HEK293T (cell line): Measurements from ENCODE around the gene FBXO11.

Experiments used
- CTCF ChIA-PET: fragments of 350-600 bp; formaldehyde crosslinking; extraction: SDS; loops from one replicate; lab custom pipeline; 2021; ENCODE audit warnings: antibody characterized with exemption, inconsistent platforms; lab: Yijun Ruan, JAX
- POLR2A ChIA-PET: fragments of 350-600 bp; formaldehyde crosslinking; extraction: SDS; loops from one replicate; lab custom pipeline; 2020; ENCODE audit warnings: antibody characterized with exemption, inconsistent platforms; lab: Yijun Ruan, JAX
- DNase-seq: peaks from one replicate; pipeline ENCODE4 v3.0.0; 2012; ENCODE audit warnings: mixed read lengths; ENCODE audit errors: extremely low spot score
- ARNT ChIP-seq: fragments of 450-650 bp; IDR thresholded peaks from 2 replicates; pipeline ENCODE4 v1.6.1; 2017; ENCODE audit warnings: mild to moderate bottlenecking
- BHLHE40 ChIP-seq: fragments of 450-650 bp; IDR thresholded peaks from 2 replicates; pipeline ENCODE4 v1.6.1; 2016; ENCODE audit warnings: mild to moderate bottlenecking, moderate library complexity, borderline replicate concordance
- CTBP1 ChIP-seq: fragments of 450-650 bp; IDR thresholded peaks from 2 replicates; pipeline ENCODE4 v1.6.1; 2016; ENCODE audit warnings: borderline replicate concordance
- ELF4 ChIP-seq: fragments of 450-650 bp; IDR thresholded peaks from 2 replicates; pipeline ENCODE4 v1.6.1; 2017; ENCODE audit warnings: antibody characterized with exemption
- FOXA1 ChIP-seq: fragments of 450-650 bp; IDR thresholded peaks from 2 replicates; pipeline ENCODE4 v1.6.1; 2016; ENCODE audit warnings: mild to moderate bottlenecking
- FOXK2 ChIP-seq: fragments of 450-650 bp; IDR thresholded peaks from 2 replicates; pipeline ENCODE4 v1.6.1; 2016; ENCODE audit warnings: mild to moderate bottlenecking
- FOXM1 ChIP-seq: fragments of 450-650 bp; IDR thresholded peaks from 2 replicates; pipeline ENCODE4 v1.6.1; 2017; ENCODE audit warnings: mild to moderate bottlenecking, borderline replicate concordance
- HDGF ChIP-seq: fragments of 450-650 bp; IDR thresholded peaks from 2 replicates; pipeline ENCODE4 v1.6.1; 2017; ENCODE audit warnings: antibody characterized with exemption, borderline replicate concordance
- L3MBTL2 ChIP-seq: fragments of 450-650 bp; conservative IDR thresholded peaks from 2 replicates; pipeline ENCODE4 v1.6.1; 2016; ENCODE audit warnings: mild to moderate bottlenecking
- LEF1 ChIP-seq: fragments of 450-650 bp; IDR thresholded peaks from 2 replicates; pipeline ENCODE4 v1.6.1; 2017; ENCODE audit warnings: mild to moderate bottlenecking, borderline replicate concordance
- NFRKB ChIP-seq: fragments of 450-650 bp; IDR thresholded peaks from 2 replicates; pipeline ENCODE4 v1.6.1; 2016; ENCODE audit warnings: mild to moderate bottlenecking, moderate library complexity
- SP1 ChIP-seq: fragments of 450-650 bp; IDR thresholded peaks from 2 replicates; pipeline ENCODE4 v1.6.1; 2017
- SUZ12 ChIP-seq: fragments of 450-650 bp; IDR thresholded peaks from 2 replicates; pipeline ENCODE4 v1.6.1; 2016; ENCODE audit warnings: mild to moderate bottlenecking
- TARDBP ChIP-seq: fragments of 450-650 bp; IDR thresholded peaks from 2 replicates; pipeline ENCODE4 v1.6.1; 2016
- ZNF384 ChIP-seq: fragments of 450-650 bp; IDR thresholded peaks from 2 replicates; pipeline ENCODE4 v1.6.1; 2016
- TF ChIP-seq, protein P1 (sequence below): fragments of 450-650 bp; IDR thresholded peaks from 2 replicates; pipeline ENCODE4 v1.6.1; 2016

FBXO11 gene

DNA sequence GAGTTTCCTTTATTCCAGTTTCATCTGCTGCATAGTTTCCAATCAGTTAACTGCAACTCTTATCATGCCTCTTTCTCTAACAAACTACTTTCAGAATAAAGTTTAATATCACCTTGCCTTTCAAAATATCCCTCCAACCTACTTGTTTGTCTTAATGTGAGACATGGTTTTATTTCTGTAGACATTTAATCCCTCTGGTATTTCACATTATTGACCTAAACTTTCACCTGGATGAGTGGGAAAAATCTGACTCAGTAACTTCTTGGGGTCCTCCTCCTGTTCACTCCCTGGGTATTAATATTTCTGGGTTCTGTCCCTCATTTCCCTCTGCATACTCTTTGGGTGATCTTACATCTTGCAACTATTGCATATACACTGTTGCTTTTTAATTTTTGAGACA is 95.4 kb downstream of the FBXO11 start:
- TF ChIP-seq LEF1 (no peak), HDGF (no peak), SUZ12 (no peak), FOXA1 (no peak), SP1 (no peak)
- DNase-seq: no peak
- CTCF ChIA-PET: no interaction called here
- POLR2A ChIA-PET: no interaction called here

DNA sequence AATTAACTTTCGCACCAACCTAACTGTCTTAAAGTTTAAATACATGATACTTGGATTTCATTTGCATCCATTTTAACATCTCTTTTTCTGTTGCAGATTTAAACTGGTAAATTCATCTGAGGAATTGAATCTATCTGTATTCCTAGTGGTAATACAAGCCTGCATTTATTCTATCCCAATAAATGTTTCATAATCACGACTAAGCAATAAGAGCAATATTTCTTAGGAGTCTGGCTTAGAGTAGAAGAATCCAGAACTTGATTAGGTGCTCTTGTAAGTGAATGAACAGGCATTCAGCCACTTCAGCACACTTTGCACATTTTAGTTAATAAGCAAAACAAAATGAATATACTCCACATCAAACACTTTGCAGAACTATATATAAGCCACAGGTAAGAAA is 96.4 kb downstream of the FBXO11 start:
- DNase-seq: no peak
- CTCF ChIA-PET: no interaction called here
- TF ChIP-seq NFRKB (no peak), ARNT (no peak), FOXM1 (no peak), TARDBP (no peak), ZNF384 (no peak), L3MBTL2 (no peak), ELF4 (no peak)
- TF ChIP-seq, protein P1, sequence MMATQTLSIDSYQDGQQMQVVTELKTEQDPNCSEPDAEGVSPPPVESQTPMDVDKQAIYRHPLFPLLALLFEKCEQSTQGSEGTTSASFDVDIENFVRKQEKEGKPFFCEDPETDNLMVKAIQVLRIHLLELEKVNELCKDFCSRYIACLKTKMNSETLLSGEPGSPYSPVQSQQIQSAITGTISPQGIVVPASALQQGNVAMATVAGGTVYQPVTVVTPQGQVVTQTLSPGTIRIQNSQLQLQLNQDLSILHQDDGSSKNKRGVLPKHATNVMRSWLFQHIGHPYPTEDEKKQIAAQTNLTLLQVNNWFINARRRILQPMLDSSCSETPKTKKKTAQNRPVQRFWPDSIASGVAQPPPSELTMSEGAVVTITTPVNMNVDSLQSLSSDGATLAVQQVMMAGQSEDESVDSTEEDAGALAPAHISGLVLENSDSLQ: no peak
- POLR2A ChIA-PET: no interaction called here

DNA sequence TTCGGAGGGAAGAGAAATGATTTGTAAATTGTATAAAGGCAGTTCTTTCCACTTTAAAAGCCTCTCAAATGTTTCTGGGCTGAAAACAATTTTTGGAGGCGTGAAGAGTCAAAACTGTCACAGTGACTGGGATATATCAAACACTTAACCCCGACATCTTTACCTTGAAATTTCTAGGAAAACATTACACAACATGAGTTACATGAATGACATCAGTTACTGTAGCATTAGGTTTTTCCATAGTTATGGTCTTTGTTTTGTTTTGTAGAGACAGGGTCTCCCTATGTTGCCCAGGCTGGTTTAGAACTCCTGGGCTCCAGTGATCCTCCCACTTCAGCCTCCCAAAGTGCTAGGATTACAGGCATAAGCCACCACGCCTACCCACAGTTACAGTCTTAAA is 97.7 kb downstream of the FBXO11 start:
- ChIA-PET CTCF (no interaction called here), POLR2A (no interaction called here)
- DNase-seq: no peak
- TF ChIP-seq ZNF384 (no peak), TARDBP (no peak), FOXK2 (no peak), BHLHE40 (no peak), LEF1 (no peak), FOXA1 (no peak), HDGF (no peak), FOXM1 (no peak)

DNA sequence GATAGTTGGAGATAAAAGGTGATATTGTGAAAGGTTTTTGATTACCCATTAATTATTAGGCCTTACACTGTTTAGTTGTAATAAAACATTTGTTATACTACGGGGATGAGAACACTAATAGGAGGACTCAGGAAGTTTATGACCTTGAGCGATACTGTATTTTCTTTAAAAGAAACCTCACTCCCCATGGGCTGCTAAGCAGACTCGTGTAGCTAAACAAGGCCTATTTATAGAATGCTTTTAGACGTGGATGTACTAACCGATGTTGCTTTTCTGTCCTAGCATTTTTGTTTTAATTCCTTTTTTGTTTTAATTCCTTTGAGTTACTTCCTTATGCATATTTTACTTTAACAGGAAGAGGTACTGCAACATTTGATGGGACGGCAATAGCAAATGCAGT is 100.4 kb downstream of the FBXO11 start:
- ChIA-PET POLR2A (no interaction called here), CTCF (no interaction called here)
- DNase-seq: no peak
- TF ChIP-seq FOXA1: no peak
- TF ChIP-seq NFRKB: no peak

DNA sequence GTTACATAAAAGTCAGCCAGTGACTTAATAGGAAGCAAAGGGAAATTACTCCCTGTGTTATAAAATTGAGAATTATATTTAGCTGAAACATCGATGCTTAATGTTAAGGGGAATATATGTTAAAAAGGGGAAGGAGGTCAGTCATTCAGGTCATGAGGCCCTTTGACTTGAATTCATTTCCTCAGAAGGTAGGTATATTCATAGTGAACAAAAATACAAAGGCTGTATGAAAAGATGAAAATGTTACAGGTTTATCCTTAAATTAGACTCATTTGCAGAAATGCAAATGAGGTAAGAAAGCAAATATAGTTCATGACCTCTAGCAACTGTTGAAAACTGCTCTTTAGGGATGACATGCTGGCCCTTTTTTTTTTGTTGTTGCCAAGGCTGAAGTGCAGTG is 102.5 kb downstream of the FBXO11 start:
- DNase-seq: no peak
- ChIA-PET CTCF (no interaction called here), POLR2A (no interaction called here)
- no peak for TF ChIP-seq FOXM1
- TF ChIP-seq ARNT: no peak
- no peak for TF ChIP-seq NFRKB
- no peak for TF ChIP-seq SP1
- TF ChIP-seq CTBP1: no peak
- TF ChIP-seq HDGF: no peak
- no peak for TF ChIP-seq LEF1
- TF ChIP-seq FOXK2: no peak
- TF ChIP-seq, protein P1: no peak
- TF ChIP-seq TARDBP: no peak
- no peak for TF ChIP-seq ZNF384
- no peak for TF ChIP-seq SUZ12
- TF ChIP-seq BHLHE40: no peak
- no peak for TF ChIP-seq ELF4
- TF ChIP-seq FOXA1: no peak
- TF ChIP-seq L3MBTL2: no peak

DNA sequence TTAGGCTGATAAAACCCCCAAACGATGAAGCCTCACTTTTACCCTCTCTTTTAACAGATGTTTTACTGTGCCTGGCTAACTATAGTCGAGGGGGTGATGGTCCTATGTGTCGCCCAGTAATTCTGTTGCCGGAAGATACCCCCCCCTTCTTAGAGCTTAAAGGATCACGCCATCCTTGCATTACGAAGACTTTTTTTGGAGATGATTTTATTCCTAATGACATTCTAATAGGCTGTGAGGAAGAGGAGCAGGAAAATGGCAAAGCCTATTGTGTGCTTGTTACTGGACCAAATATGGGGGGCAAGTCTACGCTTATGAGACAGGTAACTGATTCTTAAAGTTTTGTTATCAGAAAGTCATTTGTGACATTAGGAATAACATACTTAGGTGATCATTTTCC is 102.9 kb downstream of the FBXO11 start:
- CTCF ChIA-PET: no interaction called here

DNA sequence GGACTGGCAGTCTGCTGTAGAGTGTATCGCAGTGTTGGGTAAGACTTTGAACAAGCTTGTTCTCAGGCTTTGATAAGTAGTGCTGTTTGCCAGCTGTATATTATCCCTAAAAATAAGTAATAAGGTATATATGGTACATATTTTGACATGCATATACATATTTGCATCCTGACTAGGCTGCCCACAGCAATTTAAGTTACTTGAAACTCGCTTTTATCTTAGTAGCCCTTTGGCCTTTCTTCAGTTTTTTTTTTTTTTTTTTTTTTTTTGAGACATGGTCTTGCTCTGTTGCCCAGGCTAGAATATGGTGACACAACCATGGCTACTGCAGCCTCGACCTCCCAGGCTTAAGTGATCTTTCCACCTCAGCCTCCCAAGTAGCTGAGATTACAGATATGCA is 105.2 kb downstream of the FBXO11 start:
- TF ChIP-seq NFRKB: no peak
- peak; percentile 55; the same call in 1 of the 2 replicates for TF ChIP-seq ZNF384
- no peak for TF ChIP-seq CTBP1
- TF ChIP-seq FOXM1: no peak
- TF ChIP-seq TARDBP: no peak
- TF ChIP-seq L3MBTL2: no peak
- no peak for TF ChIP-seq BHLHE40
- no peak for DNase-seq
- CTCF ChIA-PET: no interaction called here
- POLR2A ChIA-PET: interaction anchor here (1.0 kb wide), 1 partner anchor 18 kb away, joined by 3 read pairs; the partner anchor contains the start of gene MSH6

More for the DNA sequence above, 102.9 kb downstream of the FBXO11 start:
- TF ChIP-seq FOXA1: no peak
- no peak for TF ChIP-seq FOXM1
- POLR2A ChIA-PET: no interaction called here
- DNase-seq: no peak

DNA sequence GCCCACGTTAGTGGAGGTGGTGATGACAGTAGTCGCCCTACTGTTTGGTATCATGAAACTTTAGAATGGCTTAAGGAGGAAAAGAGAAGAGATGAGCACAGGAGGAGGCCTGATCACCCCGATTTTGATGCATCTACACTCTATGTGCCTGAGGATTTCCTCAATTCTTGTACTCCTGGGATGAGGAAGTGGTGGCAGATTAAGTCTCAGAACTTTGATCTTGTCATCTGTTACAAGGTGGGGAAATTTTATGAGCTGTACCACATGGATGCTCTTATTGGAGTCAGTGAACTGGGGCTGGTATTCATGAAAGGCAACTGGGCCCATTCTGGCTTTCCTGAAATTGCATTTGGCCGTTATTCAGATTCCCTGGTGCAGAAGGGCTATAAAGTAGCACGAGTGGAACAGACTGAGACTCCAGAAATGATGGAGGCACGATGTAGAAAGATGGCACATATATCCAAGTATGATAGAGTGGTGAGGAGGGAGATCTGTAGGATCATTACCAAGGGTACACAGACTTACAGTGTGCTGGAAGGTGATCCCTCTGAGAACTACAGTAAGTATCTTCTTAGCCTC is 107.2 kb downstream of the FBXO11 start:
- ChIA-PET CTCF (interaction anchor here (0.6 kb wide), 1 partner anchor 411 kb away, joined by 5 read pairs; no protein-coding TSS in a partner anchor), POLR2A (no interaction called here)
- TF ChIP-seq ZNF384 (no peak), SP1 (no peak), HDGF (no peak), LEF1 (no peak), ELF4 (no peak), SUZ12 (no peak), NFRKB (no peak), ARNT (no peak), CTBP1 (no peak), L3MBTL2 (no peak), FOXA1 (no peak), BHLHE40 (no peak), TARDBP (no peak), FOXK2 (no peak), FOXM1 (no peak)
- TF ChIP-seq, protein P1: no peak
- DNase-seq: no peak
